Caco-2 (cell line): ENCODE data around the gene GUSB. TPM values are rescaled to one million over a fixed set of nuclear protein-coding genes. Genes with fewer than 3 reads are reported as not detected.

Experiments
- BruUV-seq: library from RNA; stranded (reverse); fragments of 400-500 nt; replicated peaks from 2 replicates; lab custom pipeline; 2021; lab: Mats Ljungman, UMichigan
- CTCF ChIA-PET: fragments of 300-600 bp; sonication (Branson Sonifier 250); formaldehyde crosslinking; loops from one replicate; lab custom pipeline; 2022; ENCODE audit warnings: antibody characterized with exemption; lab: Charles Lee
- POLR2A ChIA-PET: fragments of 300-600 bp; sonication (Branson Sonifier 250); formaldehyde crosslinking; loops from one replicate; lab custom pipeline; 2022; ENCODE audit warnings: antibody characterized with exemption; lab: Charles Lee
- DNase-seq, 2 experiments: peaks; one replicate each; pipeline versions ENCODE4 v3.0.0 to v3.0.0-alpha.2; 2020 to 2022
- H3K27me3 ChIP-seq: replicated peaks from 2 replicates; pipeline ENCODE4 v1.6.0; 2011; ENCODE audit warnings: low read length; ENCODE audit not compliant: control insufficient read depth, insufficient read depth
- H3K36me3 ChIP-seq: 2 replicates; pipeline ENCODE4 v1.5.1; 2011; ENCODE audit warnings: low read length; ENCODE audit not compliant: control insufficient read depth, insufficient read depth
- H3K4me1 ChIP-seq: fragments of 250-450 bp; sonication (Bioruptor Pico); 2 replicates; pipeline ENCODE4 v1.5.1; 2020; ENCODE audit warnings: mild to moderate bottlenecking
- H3K4me3 ChIP-seq: 2 replicates; pipeline ENCODE4 v1.5.1; 2011; ENCODE audit warnings: low read depth, mild to moderate bottlenecking, control low read depth, low read length
- H3K9me3 ChIP-seq: fragments of 250-450 bp; sonication (Bioruptor Pico); 2 replicates; pipeline ENCODE4 v1.5.1; 2020; ENCODE audit warnings: mild to moderate bottlenecking, moderate library complexity
- H3K27ac Mint-ChIP-seq: one replicate; pipeline ENCODE4 v1.8.0; 2022; ENCODE audit warnings: mixed read lengths; ENCODE audit not compliant: unreplicated experiment
- H3K27me3 Mint-ChIP-seq: one replicate; pipeline ENCODE4 v1.8.0; 2022; ENCODE audit warnings: mixed read lengths; ENCODE audit not compliant: insufficient read depth, unreplicated experiment
- H3K36me3 Mint-ChIP-seq: one replicate; pipeline ENCODE4 v1.8.0; 2022; ENCODE audit warnings: mild to moderate bottlenecking, mixed read lengths; ENCODE audit not compliant: insufficient read depth, unreplicated experiment
- H3K4me1 Mint-ChIP-seq: one replicate; pipeline ENCODE4 v1.8.0; 2022; ENCODE audit warnings: low read depth, mixed read lengths; ENCODE audit not compliant: unreplicated experiment
- H3K4me3 Mint-ChIP-seq: one replicate; pipeline ENCODE4 v1.8.0; 2022; ENCODE audit warnings: mild to moderate bottlenecking, moderate library complexity, mixed read lengths; ENCODE audit not compliant: unreplicated experiment
- H3K9me3 Mint-ChIP-seq: one replicate; pipeline ENCODE4 v1.8.0; 2022; ENCODE audit warnings: mixed read lengths; ENCODE audit not compliant: unreplicated experiment
- intact Hi-C: fragments of 100-400 bp; cut with micrococcal nuclease; formaldehyde crosslinking; loops from one replicate; pipeline ENCODE4 v1.10.0; 2022; ENCODE audit not compliant: unreplicated experiment
- total RNA-seq: library from RNA; stranded (reverse); gene quantifications from 2 replicates; pipeline ENCODE4 v1.2.3, GENCODE V29; 2022
- TF ChIP-seq, protein P1 (sequence below), 2 experiments: fragments of 200-600 bp in 1 of 2; IDR thresholded peaks; 1 replicate in 1 of 2; 2 replicates in 1 of 2; pipeline versions ENCODE4 v1.5.1 to v1.8.0; 2011 to 2022; ENCODE audit warnings: antibody characterized with exemption in 1 of 2, control low read depth in 1 of 2, inconsistent platforms in 1 of 2, low read depth in 1 of 2, low read length in 1 of 2, mild to moderate bottlenecking in 1 of 2, moderate library complexity in 1 of 2; ENCODE audit not compliant: insufficient read depth in 1 of 2, severe bottlenecking in 1 of 2, unreplicated experiment in 1 of 2

GUSB gene
- total RNA-seq, 1 experiment from 2014 or later = 71.3 TPM

DNA sequence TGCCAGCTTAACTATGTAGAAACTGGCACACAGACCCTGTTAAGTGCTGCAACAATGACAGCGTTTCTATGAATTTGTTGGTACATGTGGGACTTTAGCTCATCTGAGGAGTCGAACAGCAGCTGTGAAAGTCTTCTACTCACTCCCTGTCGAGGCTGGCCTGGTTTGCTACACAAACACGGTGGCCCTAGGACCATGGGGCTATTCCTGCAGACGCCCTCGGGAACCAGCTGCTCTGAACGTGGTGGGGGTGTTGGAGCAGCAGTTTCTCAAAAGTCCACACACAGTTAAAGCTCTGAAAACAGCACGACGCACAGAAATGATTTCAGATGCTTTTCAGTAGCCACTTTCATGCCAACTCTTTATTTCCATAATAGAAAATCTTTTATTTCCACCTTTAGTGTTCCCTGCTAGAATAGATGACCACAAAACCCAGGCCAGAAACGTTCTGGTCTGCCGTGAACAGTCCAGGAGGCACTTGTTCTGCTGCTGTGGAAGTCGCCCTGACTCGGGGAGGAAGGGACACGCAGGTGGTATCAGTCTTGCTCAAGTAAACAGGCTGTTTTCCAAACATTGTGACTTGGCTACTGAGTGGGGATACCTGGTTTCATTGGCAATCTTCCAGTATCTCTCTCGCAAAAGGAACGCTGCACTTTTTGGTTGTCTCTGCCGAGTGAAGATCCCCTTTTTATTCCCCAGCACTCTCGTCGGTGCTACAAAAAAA lies 21.5 kb downstream of the GUSB start:
- Histone ChIP-seq H3K4me3 (no peak overlapping the region), H3K27me3 (no peaks in the 10 kb centered on the region), H3K4me1 (no peaks in the 10 kb centered on the region), H3K9me3 (no peaks in the 10 kb centered on the region), H3K36me3 (peaks cover 3% of the 10 kb centered on the region)
- TF ChIP-seq, protein P1, sequence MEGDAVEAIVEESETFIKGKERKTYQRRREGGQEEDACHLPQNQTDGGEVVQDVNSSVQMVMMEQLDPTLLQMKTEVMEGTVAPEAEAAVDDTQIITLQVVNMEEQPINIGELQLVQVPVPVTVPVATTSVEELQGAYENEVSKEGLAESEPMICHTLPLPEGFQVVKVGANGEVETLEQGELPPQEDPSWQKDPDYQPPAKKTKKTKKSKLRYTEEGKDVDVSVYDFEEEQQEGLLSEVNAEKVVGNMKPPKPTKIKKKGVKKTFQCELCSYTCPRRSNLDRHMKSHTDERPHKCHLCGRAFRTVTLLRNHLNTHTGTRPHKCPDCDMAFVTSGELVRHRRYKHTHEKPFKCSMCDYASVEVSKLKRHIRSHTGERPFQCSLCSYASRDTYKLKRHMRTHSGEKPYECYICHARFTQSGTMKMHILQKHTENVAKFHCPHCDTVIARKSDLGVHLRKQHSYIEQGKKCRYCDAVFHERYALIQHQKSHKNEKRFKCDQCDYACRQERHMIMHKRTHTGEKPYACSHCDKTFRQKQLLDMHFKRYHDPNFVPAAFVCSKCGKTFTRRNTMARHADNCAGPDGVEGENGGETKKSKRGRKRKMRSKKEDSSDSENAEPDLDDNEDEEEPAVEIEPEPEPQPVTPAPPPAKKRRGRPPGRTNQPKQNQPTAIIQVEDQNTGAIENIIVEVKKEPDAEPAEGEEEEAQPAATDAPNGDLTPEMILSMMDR (IDR thresholded peaks at IDR 0.05; ENCODE audit: insufficient read depth in 1 of 2, low read depth in 1 of 2, low read length in 1 of 2, severe bottlenecking in 1 of 2, unreplicated experiment in 1 of 2) = no peak
- Mint-ChIP-seq H3K4me1 (no peaks in the 10 kb centered on the region), H3K27ac (peak overlapping the region; percentile 29), H3K27me3 (no peaks in the 10 kb centered on the region), H3K9me3 (no peaks in the 10 kb centered on the region), H3K36me3 (peaks cover 52% of the 10 kb centered on the region), H3K4me3 (no peak overlapping the region)
- BruUV-seq = no TSS peak
- no peak for DNase-seq
- CTCF ChIA-PET = no interaction called here
- POLR2A ChIA-PET = no interaction called here
- intact Hi-C loops = no loop called here

DNA sequence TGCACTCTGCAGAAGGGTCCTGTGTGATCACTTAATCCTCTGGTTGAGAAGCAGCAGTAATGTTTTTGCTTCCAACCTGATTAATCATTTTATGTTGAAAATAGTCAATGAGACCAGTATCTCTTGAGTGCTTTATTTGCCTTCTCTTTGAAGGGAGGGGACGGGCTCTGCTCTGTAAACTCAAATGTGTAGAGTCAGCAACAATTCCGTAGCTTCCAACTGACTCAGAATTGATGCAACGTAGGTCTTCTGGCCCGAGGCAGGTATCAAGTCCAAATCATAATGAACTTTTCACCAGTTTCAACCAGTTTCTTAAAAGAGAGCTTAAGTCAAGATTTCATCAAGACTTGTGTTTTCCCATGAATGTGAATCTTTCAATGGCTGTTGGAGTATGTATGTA lies 26.3 kb downstream of the GUSB start:
- Histone ChIP-seq H3K36me3 (peaks cover 2% of the 10 kb centered on the region; the same call in 1 of the 2 replicates), H3K4me1 (no peaks in the 10 kb centered on the region), H3K4me3 (no peak overlapping the region), H3K9me3 (no peaks in the 10 kb centered on the region), H3K27me3 (no peaks in the 10 kb centered on the region)
- Mint-ChIP-seq H3K27ac (no peak overlapping the region), H3K4me1 (no peaks in the 10 kb centered on the region), H3K4me3 (no peak overlapping the region), H3K27me3 (no peaks in the 10 kb centered on the region), H3K36me3 (peaks cover 38% of the 10 kb centered on the region), H3K9me3 (no peaks in the 10 kb centered on the region)
- CTCF ChIA-PET = no interaction called here
- POLR2A ChIA-PET = no interaction called here
- TF ChIP-seq, protein P1 (IDR thresholded peaks at IDR 0.05; ENCODE audit: insufficient read depth in 1 of 2, low read depth in 1 of 2, low read length in 1 of 2, severe bottlenecking in 1 of 2, unreplicated experiment in 1 of 2) = no peak
- no peak for DNase-seq
- no TSS peak for BruUV-seq
- intact Hi-C loops = no loop called here

- no peak overlapping the region for H3K4me3 Mint-ChIP-seq
- H3K36me3 ChIP-seq = no peaks in the 10 kb centered on the region; the same call in 1 of the 2 replicates
- no peaks in the 10 kb centered on the region for H3K4me1 Mint-ChIP-seq
- no peaks in the 10 kb centered on the region for H3K4me1 ChIP-seq
- no peaks in the 10 kb centered on the region for H3K27me3 ChIP-seq
- H3K9me3 ChIP-seq = no peaks in the 10 kb centered on the region
- ChIA-PET POLR2A (no interaction called here), CTCF (no interaction called here)
- no peak for DNase-seq
- TF ChIP-seq, protein P1 (IDR thresholded peaks at IDR 0.05; ENCODE audit: insufficient read depth in 1 of 2, low read depth in 1 of 2, low read length in 1 of 2, severe bottlenecking in 1 of 2, unreplicated experiment in 1 of 2) = no peak
- BruUV-seq = no TSS peak
- H3K36me3 Mint-ChIP-seq = peaks cover 21% of the 10 kb centered on the region
- intact Hi-C loops = no loop called here
- H3K27me3 Mint-ChIP-seq = no peaks in the 10 kb centered on the region
- H3K9me3 Mint-ChIP-seq = no peaks in the 10 kb centered on the region
- H3K4me3 ChIP-seq = no peak overlapping the region
- no peak overlapping the region for H3K27ac Mint-ChIP-seq
Measured at GRCh38 chr7:65953890-65954450, 28.0 kb downstream of the GUSB start.
